OCI-LY1 (cell line): ENCODE results near the gene MN1.

ENCODE experiments used
- EZH2 ChIP-seq: fragments of 200-600 bp; sonication (generic), shearing (Covaris generic); IDR thresholded peaks from 2 replicates; pipeline ENCODE4 v1.8.0; 2017; ENCODE audit warnings: borderline replicate concordance, mixed run types, mild to moderate bottlenecking, antibody characterized with exemption, low read length, moderate library complexity, mixed read lengths
- TF ChIP-seq, protein P1 (sequence below): fragments of 200-600 bp; sonication (generic), shearing (Covaris generic); IDR thresholded peaks from 2 replicates; pipeline ENCODE4 v1.5.1; 2017; ENCODE audit warnings: mild to moderate bottlenecking, antibody characterized with exemption, low read length, moderate library complexity, mixed read lengths

DNA sequence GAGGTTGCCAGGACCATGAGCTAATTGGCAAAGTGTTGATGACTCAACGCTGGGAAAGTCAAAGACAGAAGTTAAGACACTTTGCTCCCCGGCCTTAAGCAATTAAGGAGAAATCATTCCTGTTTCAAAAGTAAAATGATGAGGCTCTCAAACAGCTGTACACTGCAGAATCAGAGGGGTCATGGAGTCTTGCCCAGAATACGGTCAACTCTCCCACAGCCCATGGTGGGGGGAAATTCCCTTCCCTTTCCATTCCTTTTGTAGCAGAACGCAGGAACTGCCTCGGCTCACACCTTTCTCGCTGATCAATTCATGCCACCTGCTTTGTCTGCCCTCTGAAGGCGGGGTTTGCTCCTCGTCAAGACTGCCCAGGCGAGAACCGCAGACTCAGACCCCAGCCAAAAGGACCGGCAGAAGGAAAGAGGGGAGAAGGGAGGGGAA is 52.8 kb downstream of the MN1 start:
- TF ChIP-seq, protein P1, sequence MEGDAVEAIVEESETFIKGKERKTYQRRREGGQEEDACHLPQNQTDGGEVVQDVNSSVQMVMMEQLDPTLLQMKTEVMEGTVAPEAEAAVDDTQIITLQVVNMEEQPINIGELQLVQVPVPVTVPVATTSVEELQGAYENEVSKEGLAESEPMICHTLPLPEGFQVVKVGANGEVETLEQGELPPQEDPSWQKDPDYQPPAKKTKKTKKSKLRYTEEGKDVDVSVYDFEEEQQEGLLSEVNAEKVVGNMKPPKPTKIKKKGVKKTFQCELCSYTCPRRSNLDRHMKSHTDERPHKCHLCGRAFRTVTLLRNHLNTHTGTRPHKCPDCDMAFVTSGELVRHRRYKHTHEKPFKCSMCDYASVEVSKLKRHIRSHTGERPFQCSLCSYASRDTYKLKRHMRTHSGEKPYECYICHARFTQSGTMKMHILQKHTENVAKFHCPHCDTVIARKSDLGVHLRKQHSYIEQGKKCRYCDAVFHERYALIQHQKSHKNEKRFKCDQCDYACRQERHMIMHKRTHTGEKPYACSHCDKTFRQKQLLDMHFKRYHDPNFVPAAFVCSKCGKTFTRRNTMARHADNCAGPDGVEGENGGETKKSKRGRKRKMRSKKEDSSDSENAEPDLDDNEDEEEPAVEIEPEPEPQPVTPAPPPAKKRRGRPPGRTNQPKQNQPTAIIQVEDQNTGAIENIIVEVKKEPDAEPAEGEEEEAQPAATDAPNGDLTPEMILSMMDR = no peak
- no peak for TF ChIP-seq EZH2
